BJ (cell line): ENCODE data around the gene FZD2. TPM values are rescaled to one million over a fixed set of nuclear protein-coding genes. Genes with fewer than 3 reads are reported as not detected.

Experiments used
- CTCF ChIA-PET: fragments of 350-600 bp; formaldehyde crosslinking; extraction: SDS; loops from one replicate; lab custom pipeline; 2021; ENCODE audit warnings: antibody characterized with exemption, inconsistent platforms; lab: Yijun Ruan, JAX
- POLR2A ChIA-PET: fragments of 300-600 bp; sonication (Branson Sonifier 250); formaldehyde crosslinking; extraction: SDS; loops from one replicate; lab custom pipeline; 2021; ENCODE audit warnings: antibody characterized with exemption; lab: Charles Lee
- DNase-seq: peaks from one replicate; pipeline ENCODE4 v3.0.0-alpha.2; 2011; ENCODE audit warnings: low read depth
- H3K27me3 ChIP-seq: 2 replicates; pipeline ENCODE4 v1.6.0; 2011; ENCODE audit warnings: low read length; ENCODE audit not compliant: control insufficient read depth, insufficient read depth
- H3K36me3 ChIP-seq: 2 replicates; pipeline ENCODE4 v1.5.1; 2011; ENCODE audit warnings: low read length; ENCODE audit not compliant: control insufficient read depth, insufficient read depth
- H3K4me3 ChIP-seq: 2 replicates; pipeline ENCODE4 v1.5.1; 2011; ENCODE audit warnings: low read depth, mild to moderate bottlenecking, control low read depth, low read length
- polyA plus RNA-seq: library from polyadenylated mRNA; depleted of rRNA; stranded (reverse); fragments of >200 nt; gene quantifications from 2 replicates; pipeline ENCODE4 v1.2.3, GENCODE V29; 2011
- TF ChIP-seq, protein P1 (sequence below): IDR thresholded peaks from 2 replicates; pipeline ENCODE4 v1.5.1; 2011; ENCODE audit warnings: low read depth, mild to moderate bottlenecking, control low read depth, inconsistent platforms, low read length, moderate library complexity; ENCODE audit not compliant: insufficient read depth

The FZD2 gene
- polyA plus RNA-seq, 1 experiment = 93.1 TPM

DNA sequence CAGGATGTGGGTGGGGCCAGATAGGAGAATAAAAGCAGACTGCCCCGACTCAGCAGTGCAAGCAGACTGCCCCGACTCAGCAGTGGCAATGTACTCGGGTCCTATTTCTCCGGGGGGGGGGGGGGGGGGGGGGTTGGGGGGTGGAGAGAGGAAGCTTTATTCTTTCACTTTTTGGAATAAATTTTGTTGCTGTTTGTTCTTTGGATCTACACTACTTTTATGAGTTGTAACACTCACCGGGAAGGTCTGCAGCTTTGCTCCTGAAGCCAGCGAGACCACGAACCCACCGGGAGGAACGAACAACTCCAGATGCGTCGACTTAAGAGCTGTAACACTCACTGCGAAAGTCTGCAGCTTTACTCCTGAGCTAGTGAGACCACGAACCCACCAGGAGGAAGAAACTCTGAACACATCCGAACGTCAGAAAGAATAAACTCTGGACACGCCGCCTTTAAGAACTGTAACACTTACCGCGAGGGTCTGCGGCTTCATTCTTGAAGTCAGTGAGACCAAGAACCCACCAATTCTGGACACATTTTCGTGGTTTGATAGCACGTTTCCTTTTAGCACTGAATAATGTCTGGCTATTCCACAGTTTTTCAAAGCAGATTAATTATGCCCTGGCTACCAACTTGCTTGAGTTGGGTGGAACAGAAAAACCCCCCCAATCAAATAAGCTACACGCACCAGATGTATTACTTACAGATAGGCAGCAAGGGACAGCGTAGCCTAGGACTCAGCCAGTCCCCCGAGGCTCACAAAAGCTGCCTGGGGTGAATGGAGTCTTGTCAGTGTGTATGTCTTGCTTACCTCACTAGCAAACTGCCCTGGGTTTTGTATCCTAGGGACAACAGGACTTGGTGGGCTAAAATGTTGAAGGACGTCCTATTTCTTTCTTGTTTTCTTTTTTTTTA lies 11.9 kb downstream of the FZD2 start:
- no peaks in the 10 kb centered on the region for H3K27me3 ChIP-seq
- POLR2A ChIA-PET = no interaction called here

DNA sequence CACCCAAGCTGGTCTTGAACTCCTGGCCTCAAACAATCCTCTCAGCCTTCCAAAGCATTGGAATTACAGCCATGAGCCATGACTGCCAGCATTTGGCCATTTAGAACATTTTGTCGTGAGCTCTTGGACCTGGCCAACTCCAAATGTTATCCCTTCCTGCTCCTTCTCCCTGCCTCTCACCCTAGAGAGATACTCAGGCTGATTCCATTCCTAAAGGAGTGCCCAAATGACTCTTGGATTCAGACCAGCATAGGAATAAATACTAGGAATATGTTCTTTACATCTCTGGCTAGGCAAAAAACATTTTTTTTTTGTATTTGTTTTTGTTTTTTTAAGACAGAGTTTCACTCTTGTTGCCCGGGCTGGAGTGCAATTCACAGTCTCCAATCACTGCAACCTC lies 15.5 kb downstream of the FZD2 start:
- DNase-seq = no peak
- TF ChIP-seq, protein P1, sequence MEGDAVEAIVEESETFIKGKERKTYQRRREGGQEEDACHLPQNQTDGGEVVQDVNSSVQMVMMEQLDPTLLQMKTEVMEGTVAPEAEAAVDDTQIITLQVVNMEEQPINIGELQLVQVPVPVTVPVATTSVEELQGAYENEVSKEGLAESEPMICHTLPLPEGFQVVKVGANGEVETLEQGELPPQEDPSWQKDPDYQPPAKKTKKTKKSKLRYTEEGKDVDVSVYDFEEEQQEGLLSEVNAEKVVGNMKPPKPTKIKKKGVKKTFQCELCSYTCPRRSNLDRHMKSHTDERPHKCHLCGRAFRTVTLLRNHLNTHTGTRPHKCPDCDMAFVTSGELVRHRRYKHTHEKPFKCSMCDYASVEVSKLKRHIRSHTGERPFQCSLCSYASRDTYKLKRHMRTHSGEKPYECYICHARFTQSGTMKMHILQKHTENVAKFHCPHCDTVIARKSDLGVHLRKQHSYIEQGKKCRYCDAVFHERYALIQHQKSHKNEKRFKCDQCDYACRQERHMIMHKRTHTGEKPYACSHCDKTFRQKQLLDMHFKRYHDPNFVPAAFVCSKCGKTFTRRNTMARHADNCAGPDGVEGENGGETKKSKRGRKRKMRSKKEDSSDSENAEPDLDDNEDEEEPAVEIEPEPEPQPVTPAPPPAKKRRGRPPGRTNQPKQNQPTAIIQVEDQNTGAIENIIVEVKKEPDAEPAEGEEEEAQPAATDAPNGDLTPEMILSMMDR = no peak
- ChIA-PET CTCF (interaction anchor here (0.6 to 1.2 kb wide), 3 partner anchors 8 to 64 kb away, joined by 3 to 4 read pairs (median 3); no protein-coding TSS in a partner anchor), POLR2A (no interaction called here)
- Histone ChIP-seq H3K4me3 (no peak overlapping the region), H3K36me3 (no peaks in the 10 kb centered on the region), H3K27me3 (no peaks in the 10 kb centered on the region)

More for the DNA sequence above, 11.9 kb downstream of the FZD2 start:
- DNase-seq = no peak
- CTCF ChIA-PET = interaction anchor here (0.6 to 2.7 kb wide), 5 partner anchors 11 to 39 kb away, joined by 3 to 15 read pairs (median 4); no protein-coding TSS in a partner anchor
- TF ChIP-seq, protein P1 = no peak
- Histone ChIP-seq H3K36me3 (no peaks in the 10 kb centered on the region), H3K4me3 (no peak overlapping the region; the same call in 1 of the 2 replicates)

DNA sequence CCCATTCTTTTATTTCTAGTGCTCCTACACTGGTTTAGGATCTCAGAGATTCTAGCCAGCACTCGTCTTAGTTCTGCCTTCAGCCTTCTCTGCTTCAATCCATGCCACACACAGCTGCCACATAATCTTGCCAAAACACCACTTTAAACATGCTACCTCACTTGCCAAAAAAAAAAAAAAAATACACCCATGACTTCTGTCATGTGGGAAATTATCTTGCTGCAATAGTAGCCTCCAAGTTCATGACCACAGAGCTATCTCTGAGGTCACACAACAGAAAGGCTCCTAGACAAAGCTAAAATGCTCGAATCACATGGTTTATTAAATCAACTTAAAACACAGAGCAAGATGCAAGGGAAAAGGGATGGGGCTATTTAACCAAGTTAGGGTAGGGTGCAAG lies 18.1 kb downstream of the FZD2 start:
- DNase-seq = no peak
- no peaks in the 10 kb centered on the region; the same call in 1 of the 2 replicates for H3K27me3 ChIP-seq
- TF ChIP-seq, protein P1 = no peak
- ChIA-PET CTCF (interaction anchor here (0.6 to 1.2 kb wide), 5 partner anchors 9 to 414 kb away, joined by 3 to 4 read pairs (median 3); no protein-coding TSS in a partner anchor), POLR2A (no interaction called here)
- H3K36me3 ChIP-seq = no peaks in the 10 kb centered on the region
- H3K4me3 ChIP-seq = no peak overlapping the region

DNA sequence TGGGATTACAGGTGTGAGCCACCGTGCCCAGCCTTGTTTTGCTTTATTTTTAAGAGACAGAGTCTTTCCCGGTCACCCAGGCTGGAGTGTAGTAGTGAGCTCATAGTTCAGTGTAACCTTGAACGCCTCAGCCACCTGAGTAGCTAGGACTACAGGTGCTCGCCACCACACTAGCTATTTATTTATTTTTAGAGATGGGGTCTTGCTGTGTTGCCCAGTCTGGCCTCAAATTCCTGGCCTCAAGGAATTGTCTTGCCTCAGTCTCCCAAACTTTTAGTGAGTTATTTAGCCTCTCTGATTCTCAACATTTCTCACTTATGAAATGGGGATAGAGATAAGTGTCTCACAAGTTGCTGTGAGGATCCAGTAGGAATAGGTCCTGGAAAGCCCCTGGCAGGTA lies 21.7 kb downstream of the FZD2 start:
- H3K36me3 ChIP-seq = no peaks in the 10 kb centered on the region
- no peak for DNase-seq
- ChIA-PET CTCF (no interaction called here), POLR2A (no interaction called here)
- H3K27me3 ChIP-seq = no peaks in the 10 kb centered on the region; the same call in 1 of the 2 replicates
- TF ChIP-seq, protein P1 = no peak
- H3K4me3 ChIP-seq = no peak overlapping the region

DNA sequence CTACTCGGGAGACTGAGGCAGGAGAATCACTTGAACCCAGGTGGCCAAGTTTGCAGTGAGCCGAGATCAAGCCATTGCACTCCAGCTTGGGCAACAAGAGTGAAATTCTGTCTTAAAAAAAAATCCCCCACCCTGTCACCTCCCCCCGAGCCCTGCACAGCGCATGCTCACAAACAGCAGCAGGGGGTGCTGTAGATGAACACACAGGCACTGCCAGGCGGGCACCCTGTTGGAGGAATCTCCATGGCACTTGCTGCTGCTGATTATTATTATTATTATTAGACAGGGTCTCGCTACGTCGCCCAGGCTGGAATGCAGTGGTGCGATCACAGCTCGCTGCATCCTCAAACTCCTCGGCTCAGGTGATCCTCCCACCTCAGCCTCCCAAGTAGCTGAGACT lies 24.6 kb downstream of the FZD2 start:
- no peak for DNase-seq
- Histone ChIP-seq H3K4me3 (no peak overlapping the region), H3K36me3 (no peaks in the 10 kb centered on the region), H3K27me3 (no peaks in the 10 kb centered on the region; the same call in 1 of the 2 replicates)
- CTCF ChIA-PET = interaction anchor here (0.6 to 3.3 kb wide), 10 partner anchors 12 to 59 kb away, joined by 3 to 15 read pairs (median 4); no protein-coding TSS in a partner anchor
- TF ChIP-seq, protein P1 = no peak; the same call in 1 of the 2 replicates
- POLR2A ChIA-PET = no interaction called here
